CD4-positive, CD25-positive, alpha-beta regulatory T cell (primary cell): ENCODE data around the gene C21orf91. TPM values are rescaled to one million over a fixed set of nuclear protein-coding genes. Genes with fewer than 3 reads are reported as not detected.
A peak's percentile ranks its signal among the peaks of the same experiment; 100 is the strongest.

Source experiments
- ATAC-seq, 2 donors: fragments of 150-1000 bp; cut with Tn5 transposase; one replicate each; pipeline ENCODE4 v1.10.0; 2021; ENCODE audit warnings: low read depth in 2 of 2, moderate number of reproducible peaks in 2 of 2, moderate library complexity in 1 of 2
- DNase-seq, 3 donors: peaks; one replicate each; pipeline versions ENCODE4 v3.0.0 to v3.0.0-alpha.2; 2012 to 2022; ENCODE audit warnings: mixed read lengths in 1 of 3
- H3K27ac ChIP-seq: one replicate; pipeline ENCODE4 v1.7.0; 2013; ENCODE audit warnings: mild to moderate bottlenecking, low read length; ENCODE audit not compliant: insufficient read depth, poor library complexity, severe bottlenecking
- H3K27me3 ChIP-seq: one replicate; pipeline ENCODE4 v1.7.0; 2013; ENCODE audit warnings: low read length; ENCODE audit not compliant: control insufficient read depth, insufficient read depth
- H3K36me3 ChIP-seq: one replicate; pipeline ENCODE4 v1.7.0; 2013; ENCODE audit warnings: mild to moderate bottlenecking, low read length, moderate library complexity; ENCODE audit not compliant: control insufficient read depth, insufficient read depth
- H3K4me1 ChIP-seq: 2 replicates; pipeline ENCODE4 v1.7.0; 2013; ENCODE audit warnings: mild to moderate bottlenecking, low read length; ENCODE audit not compliant: insufficient read depth, control insufficient read depth, poor library complexity, severe bottlenecking
- H3K4me3 ChIP-seq: one replicate; pipeline ENCODE4 v1.7.0; 2013; ENCODE audit warnings: low read depth, mild to moderate bottlenecking, low read length, moderate library complexity
- H3K9me3 ChIP-seq, 2 experiments: 1 replicate in 1 of 2; 2 replicates in 1 of 2; pipeline ENCODE4 v1.7.0; 2013; ENCODE audit warnings: low read length in 2 of 2, mild to moderate bottlenecking in 1 of 2, moderate library complexity in 1 of 2; ENCODE audit not compliant: control insufficient read depth in 2 of 2
- H3K27ac Mint-ChIP-seq, 3 donors: one replicate each; pipeline ENCODE4 v1.8.0; 2020 to 2022; ENCODE audit warnings: mild to moderate bottlenecking in 3 of 3, mixed read lengths in 3 of 3, moderate library complexity in 2 of 3
- H3K27me3 Mint-ChIP-seq: one replicate; pipeline ENCODE4 v1.8.0; 2022; ENCODE audit warnings: mild to moderate bottlenecking, mixed read lengths
- H3K36me3 Mint-ChIP-seq: one replicate; pipeline ENCODE4 v1.8.0; 2020; ENCODE audit warnings: mixed read lengths
- H3K4me1 Mint-ChIP-seq, 4 donors: one replicate each; pipeline ENCODE4 v1.8.0; 2020 to 2022; ENCODE audit warnings: mixed read lengths in 4 of 4, mild to moderate bottlenecking in 1 of 4
- H3K4me3 Mint-ChIP-seq, 4 donors: one replicate each; pipeline ENCODE4 v1.8.0; 2020 to 2022; ENCODE audit warnings: mild to moderate bottlenecking in 4 of 4, mixed read lengths in 4 of 4, moderate library complexity in 3 of 4
- H3K9me3 Mint-ChIP-seq, 7 donors: one replicate each; pipeline ENCODE4 v1.8.0; 2020 to 2022; ENCODE audit warnings: mixed read lengths in 7 of 7, mild to moderate bottlenecking in 3 of 7, moderate library complexity in 2 of 7
- polyA plus RNA-seq, 4 donors: library from polyadenylated mRNA; unstranded; fragments of 300-500 nt; fragmentation: Illumina TruSeq; gene quantifications; one replicate each; pipeline ENCODE4 v1.2.3, GENCODE V29; 2021
- total RNA-seq: library from RNA; stranded (reverse); gene quantifications from one replicate; pipeline ENCODE4 v1.2.3, GENCODE V29; 2022

Gene C21orf91
- total and polyA plus RNA-seq, 5 donors from 2014 or later, result 59.3 to 74.6 (median 67.8) TPM

DNA sequence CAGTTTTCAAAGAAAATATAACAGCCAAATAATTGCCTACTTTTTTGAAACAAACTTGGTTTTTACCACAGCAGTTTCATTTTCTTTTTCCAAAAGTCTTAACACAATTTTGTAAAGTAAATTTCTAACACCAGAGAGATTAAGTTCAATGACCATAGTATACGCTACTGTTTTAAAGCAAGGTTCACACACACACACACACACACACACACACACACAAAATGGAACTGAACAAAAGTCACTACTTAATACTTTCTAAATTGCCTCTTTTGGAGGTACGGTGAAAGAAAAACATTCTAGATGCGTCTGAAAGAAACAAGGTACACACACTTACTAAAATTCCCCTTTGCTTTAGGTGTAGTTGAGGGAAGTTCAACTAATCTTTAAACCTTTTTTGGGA lies 30.1 kb downstream of the C21orf91 start:
- no peak for DNase-seq
- Mint-ChIP-seq H3K4me3 (peak overlapping the region; percentile 76 to 89 (median 78)), H3K36me3 (peaks cover 44% of the 10 kb centered on the region), H3K4me1 (peaks cover 65 to 94% (median 78%) of the 10 kb centered on the region in 4 donors), H3K27ac (peak overlapping the region; percentile 92 to 96 (median 93)), H3K9me3 (no peaks in the 10 kb centered on the region), H3K27me3 (no peaks in the 10 kb centered on the region)
- H3K4me3 ChIP-seq, result peak overlapping the region; percentile 83
- H3K4me1 ChIP-seq, result peaks cover 81% of the 10 kb centered on the region
- peak overlapping the region; percentile 92 for H3K27ac ChIP-seq
- H3K36me3 ChIP-seq, result peaks cover 10% of the 10 kb centered on the region
- H3K9me3 ChIP-seq, result no peaks in the 10 kb centered on the region
- no peaks in the 10 kb centered on the region for H3K27me3 ChIP-seq
- no peak for ATAC-seq

DNA sequence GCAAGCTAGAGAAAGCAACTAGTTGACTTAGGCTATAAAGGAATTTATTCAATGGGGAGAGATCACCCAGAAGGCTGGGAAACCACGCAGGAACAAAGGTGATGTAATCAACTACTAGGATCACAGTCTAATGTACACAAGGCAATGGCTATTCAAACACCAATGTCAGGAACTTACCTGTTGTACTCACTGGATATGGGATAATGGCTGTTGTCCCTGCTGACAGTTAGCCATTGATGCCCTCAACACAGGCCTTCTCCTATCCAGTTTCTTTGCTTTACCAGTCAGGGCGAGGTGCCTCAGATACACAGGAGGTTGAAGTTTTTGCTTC lies 32.3 kb downstream of the C21orf91 start:
- Histone ChIP-seq H3K4me3 (peak overlapping the region; percentile 39), H3K27me3 (no peaks in the 10 kb centered on the region), H3K36me3 (peaks cover 5% of the 10 kb centered on the region), H3K4me1 (peaks cover 87% of the 10 kb centered on the region), H3K27ac (peak overlapping the region; percentile 92), H3K9me3 (no peaks in the 10 kb centered on the region)
- no peak for DNase-seq
- no peak for ATAC-seq
- peak overlapping the region in 3 of 4 donors; percentile 40 to 81 (median 66) for H3K4me3 Mint-ChIP-seq
- H3K27me3 Mint-ChIP-seq, result no peaks in the 10 kb centered on the region
- H3K9me3 Mint-ChIP-seq, result no peaks in the 10 kb centered on the region
- H3K4me1 Mint-ChIP-seq, result peaks cover 67 to 98% (median 77%) of the 10 kb centered on the region in 4 donors
- H3K27ac Mint-ChIP-seq, result peak overlapping the region; percentile 92 to 99 (median 93)
- H3K36me3 Mint-ChIP-seq, result peaks cover 34% of the 10 kb centered on the region

DNA sequence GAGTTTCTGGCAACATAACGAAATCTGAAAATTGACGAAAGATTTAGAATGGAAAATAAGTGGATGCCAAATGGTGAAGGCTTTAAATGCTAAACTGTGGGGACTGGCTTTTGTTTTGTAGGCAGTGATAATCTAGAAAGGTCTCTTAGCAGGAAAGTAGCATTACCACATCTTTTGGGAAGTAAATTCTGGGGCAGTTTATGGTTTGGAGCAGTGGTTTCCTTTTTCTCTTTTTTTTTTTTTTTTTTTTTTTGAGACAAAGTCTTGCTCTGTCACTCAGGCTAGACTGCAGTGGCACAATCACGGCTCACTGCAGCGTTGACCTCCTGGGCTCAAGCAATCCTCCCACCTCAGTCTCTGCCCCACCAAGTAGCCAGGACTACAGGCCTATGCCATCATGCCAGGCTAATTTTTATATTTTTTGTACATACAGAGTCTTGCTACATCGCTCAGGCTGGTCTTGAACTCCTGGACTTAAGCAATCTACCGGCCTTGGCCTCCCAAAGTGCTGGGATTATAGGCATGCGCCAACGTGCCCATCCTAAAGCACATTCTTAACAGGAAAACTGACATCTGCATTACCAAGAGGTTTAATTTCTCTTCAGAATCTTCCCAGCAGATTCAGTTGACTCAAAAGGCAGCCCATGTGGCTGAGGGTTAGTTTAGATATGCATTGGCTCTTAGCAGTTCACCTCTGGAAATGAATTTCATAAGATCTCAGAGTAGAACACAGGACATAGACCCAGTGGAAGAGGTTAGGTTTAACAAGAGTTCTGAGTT lies 32.9 kb downstream of the C21orf91 start:
- peaks cover 64 to 98% (median 77%) of the 10 kb centered on the region in 4 donors for H3K4me1 Mint-ChIP-seq
- H3K27me3 Mint-ChIP-seq, result no peaks in the 10 kb centered on the region
- peak overlapping the region; percentile 39 for H3K4me3 ChIP-seq
- H3K27ac Mint-ChIP-seq, result peak overlapping the region; percentile 92 to 99 (median 93)
- DNase-seq, result no peak
- H3K36me3 ChIP-seq, result peaks cover 5% of the 10 kb centered on the region
- H3K4me3 Mint-ChIP-seq, result peak overlapping the region in 3 of 4 donors; percentile 40 to 81 (median 66)
- H3K9me3 Mint-ChIP-seq, result no peaks in the 10 kb centered on the region
- H3K27ac ChIP-seq, result peak overlapping the region; percentile 92
- H3K27me3 ChIP-seq, result no peaks in the 10 kb centered on the region
- no peak for ATAC-seq
- H3K36me3 Mint-ChIP-seq, result peaks cover 28% of the 10 kb centered on the region
- peaks cover 90% of the 10 kb centered on the region for H3K4me1 ChIP-seq
- no peaks in the 10 kb centered on the region for H3K9me3 ChIP-seq

DNA sequence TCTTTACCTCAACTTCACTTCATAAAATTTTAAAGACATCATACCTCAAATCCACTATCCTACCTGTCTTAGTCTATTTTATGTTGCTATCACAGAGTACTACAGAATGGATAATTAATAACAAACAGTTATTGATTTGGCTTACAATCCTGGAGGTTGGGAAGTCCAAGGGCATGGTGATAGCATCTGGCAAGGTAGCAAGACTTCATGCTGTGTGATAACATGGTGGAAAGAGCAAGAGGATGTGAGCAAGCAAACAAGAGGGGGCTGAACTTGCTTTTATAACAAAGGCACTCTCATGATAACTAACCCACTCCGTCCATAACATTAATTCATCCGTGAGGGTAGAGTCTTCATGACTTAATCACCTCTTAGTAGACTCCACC lies 33.8 kb downstream of the C21orf91 start:
- Histone ChIP-seq H3K4me1 (peaks cover 89% of the 10 kb centered on the region), H3K36me3 (peaks cover 5% of the 10 kb centered on the region), H3K4me3 (peak overlapping the region; percentile 89), H3K9me3 (no peaks in the 10 kb centered on the region), H3K27ac (peak overlapping the region; percentile 86), H3K27me3 (no peaks in the 10 kb centered on the region)
- ATAC-seq (no peak), DNase-seq (no peak)
- Mint-ChIP-seq H3K27me3 (no peaks in the 10 kb centered on the region), H3K4me1 (peaks cover 65 to 98% (median 80%) of the 10 kb centered on the region in 4 donors), H3K27ac (peak overlapping the region; percentile 93 to 97 (median 93)), H3K9me3 (no peaks in the 10 kb centered on the region), H3K36me3 (peaks cover 23% of the 10 kb centered on the region), H3K4me3 (peak overlapping the region in 3 of 4 donors; percentile 81 to 86 (median 84))

DNA sequence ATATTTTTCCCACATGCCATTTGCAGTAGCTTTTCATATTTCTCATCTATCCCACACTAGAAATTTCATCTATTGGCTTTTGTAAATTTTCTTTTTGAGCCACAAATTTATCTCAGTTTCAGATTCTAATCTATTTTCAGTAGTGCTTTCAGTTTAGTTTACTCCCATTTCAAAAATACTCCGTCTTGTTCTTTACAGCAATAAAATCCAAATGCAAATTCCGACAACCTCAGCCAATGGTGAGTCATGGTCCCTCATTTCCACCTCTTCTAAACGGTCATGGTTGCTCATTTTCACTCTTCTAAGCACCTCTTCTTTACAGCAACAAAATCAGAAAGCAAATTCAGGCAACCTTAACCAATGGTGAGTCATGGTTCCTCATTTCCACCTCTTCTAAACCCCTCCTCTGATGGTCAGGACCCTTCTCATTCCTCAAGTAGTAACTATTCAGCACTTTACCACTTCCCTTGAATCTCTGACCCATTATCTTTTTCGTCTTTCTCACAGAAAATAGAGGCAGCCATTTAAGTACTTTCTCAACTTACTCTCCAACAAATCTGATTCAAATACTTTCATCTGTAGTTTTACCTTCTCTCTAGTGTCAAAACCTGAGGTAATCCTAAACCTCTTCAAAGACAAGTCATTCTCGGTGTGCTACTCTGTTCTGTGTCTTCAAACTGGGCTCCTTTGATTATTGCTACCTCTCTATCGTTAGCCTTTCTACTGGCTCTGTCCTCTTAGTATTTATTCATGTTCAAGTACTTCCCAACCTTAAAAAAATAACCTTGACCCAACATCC lies 34.4 kb downstream of the C21orf91 start:
- peak overlapping the region; percentile 93 to 97 (median 93) for H3K27ac Mint-ChIP-seq
- peaks cover 90% of the 10 kb centered on the region for H3K4me1 ChIP-seq
- peaks cover 0 to 1% (median 0%) of the 10 kb centered on the region in 7 donors for H3K9me3 Mint-ChIP-seq
- no peaks in the 10 kb centered on the region for H3K27me3 Mint-ChIP-seq
- H3K36me3 ChIP-seq, result peaks cover 5% of the 10 kb centered on the region
- peak; percentile 6 to 26 for ATAC-seq
- DNase-seq, result peak in 1 of 3 donors; percentile 64
- no peaks in the 10 kb centered on the region for H3K9me3 ChIP-seq
- peaks cover 23% of the 10 kb centered on the region for H3K36me3 Mint-ChIP-seq
- peaks cover 62 to 99% (median 84%) of the 10 kb centered on the region in 4 donors for H3K4me1 Mint-ChIP-seq
- H3K4me3 Mint-ChIP-seq, result peak overlapping the region; percentile 81 to 90 (median 85)
- peak overlapping the region; percentile 86 for H3K27ac ChIP-seq
- H3K27me3 ChIP-seq, result no peaks in the 10 kb centered on the region
- H3K4me3 ChIP-seq, result peak overlapping the region; percentile 89

DNA sequence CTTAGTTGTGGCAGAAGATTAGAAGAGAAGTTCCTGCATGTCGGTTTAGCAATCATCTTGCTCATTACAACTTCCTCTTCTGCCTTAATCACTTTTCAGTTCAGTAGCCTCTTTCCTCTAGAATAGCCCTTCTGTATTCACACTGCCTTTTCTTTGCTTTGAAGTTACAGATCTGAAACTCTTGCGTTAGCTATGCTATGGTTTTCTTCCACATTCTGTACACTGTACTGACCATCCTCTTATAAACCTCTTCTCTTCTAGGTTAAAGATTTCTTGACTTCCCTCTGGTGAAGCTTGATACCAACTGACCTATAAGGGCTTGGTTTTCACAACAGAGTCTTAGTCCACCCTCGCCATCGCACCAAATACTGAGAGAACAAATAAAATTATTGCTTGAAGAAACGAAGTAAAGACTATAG lies 35.0 kb downstream of the C21orf91 start:
- Mint-ChIP-seq H3K9me3 (peaks cover 0 to 2% (median 0%) of the 10 kb centered on the region in 7 donors), H3K4me3 (peak overlapping the region; percentile 81 to 90 (median 85)), H3K27ac (peak overlapping the region; percentile 93 to 97 (median 93)), H3K36me3 (peaks cover 23% of the 10 kb centered on the region), H3K27me3 (no peaks in the 10 kb centered on the region), H3K4me1 (peaks cover 59 to 100% (median 84%) of the 10 kb centered on the region in 4 donors)
- DNase-seq (peak in 1 of 3 donors; percentile 72), ATAC-seq (peak; percentile 54 to 55)
- Histone ChIP-seq H3K4me3 (peak overlapping the region; percentile 89), H3K9me3 (no peaks in the 10 kb centered on the region), H3K36me3 (peaks cover 5% of the 10 kb centered on the region), H3K4me1 (peaks cover 91% of the 10 kb centered on the region), H3K27me3 (no peaks in the 10 kb centered on the region), H3K27ac (peak overlapping the region; percentile 86)

DNA sequence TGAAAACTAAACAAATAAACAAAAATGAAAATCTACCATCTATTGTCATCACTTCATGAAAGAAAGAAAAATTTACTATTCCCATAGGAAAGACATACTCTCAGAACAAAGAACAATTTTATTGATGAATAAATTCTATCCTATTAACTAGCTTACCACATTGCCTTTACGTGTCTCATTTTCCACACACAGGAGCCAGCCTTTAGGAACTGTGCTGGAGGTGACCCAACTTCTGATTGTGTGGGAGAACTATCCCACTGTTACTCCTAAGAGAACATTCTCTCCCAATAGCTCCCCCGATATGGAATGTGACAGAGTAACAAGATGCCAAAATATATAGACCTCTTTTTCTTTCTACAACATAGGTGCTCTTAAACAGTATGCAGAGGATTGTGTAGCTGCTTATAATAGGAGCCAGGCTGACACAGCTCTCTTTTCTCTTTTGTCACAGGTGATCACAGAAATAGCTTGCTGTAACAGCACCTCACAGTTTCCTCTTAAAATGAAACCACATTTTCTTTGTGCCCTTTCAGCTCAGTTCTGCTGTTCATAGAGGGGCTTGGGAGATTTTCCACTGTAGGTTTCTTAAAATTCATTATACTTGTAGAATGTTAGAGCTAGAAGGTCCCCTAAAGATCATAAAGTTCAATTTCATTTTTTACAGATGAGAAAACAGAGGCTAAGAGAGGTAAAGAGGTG lies 35.5 kb downstream of the C21orf91 start:
- Mint-ChIP-seq H3K9me3 (peaks cover 0 to 2% (median 0%) of the 10 kb centered on the region in 7 donors), H3K4me1 (peaks cover 55 to 98% (median 82%) of the 10 kb centered on the region in 4 donors), H3K4me3 (peak overlapping the region; percentile 81 to 90 (median 85)), H3K27me3 (no peaks in the 10 kb centered on the region), H3K36me3 (peaks cover 23% of the 10 kb centered on the region), H3K27ac (peak overlapping the region; percentile 93 to 97 (median 93))
- DNase-seq (peak in 2 of 3 donors; percentile 73 to 82), ATAC-seq (peak; percentile 63)
- peaks cover 5% of the 10 kb centered on the region for H3K36me3 ChIP-seq
- peak overlapping the region; percentile 86 for H3K27ac ChIP-seq
- peaks cover 85% of the 10 kb centered on the region for H3K4me1 ChIP-seq
- H3K9me3 ChIP-seq, result no peaks in the 10 kb centered on the region
- peak overlapping the region; percentile 89 for H3K4me3 ChIP-seq
- H3K27me3 ChIP-seq, result no peaks in the 10 kb centered on the region
